Stimulated activated CD8-positive, alpha-beta memory T cell treated with anti-CD3 and anti-CD28 coated beads, Interleukin-4, amount 100 ng/mL, for 24 hours (primary cell): ENCODE measurements around the gene HPS1.

Source experiments
- DNase-seq: peaks from one replicate; pipeline ENCODE4 v3.0.0-alpha.2; 2020; ENCODE audit warnings: low read depth

HPS1 gene

GRCh38 chr10:98411768-98412167 is 35.0 kb downstream of the HPS1 start:
- DNase-seq = no peak

- no peak for DNase-seq
Observed at GRCh38 chr10:98411166-98411565, 35.6 kb downstream of the HPS1 start.

GRCh38 chr10:98410759-98411158 is 36.0 kb downstream of the HPS1 start:
- DNase-seq = no peak

- no peak for DNase-seq
Observed at GRCh38 chr10:98410135-98410743, 36.5 kb downstream of the HPS1 start.

- no peak for DNase-seq
Observed at GRCh38 chr10:98408799-98409198, 37.9 kb downstream of the HPS1 start.

- no peak for DNase-seq
Observed at GRCh38 chr10:98407744-98408241, 38.9 kb downstream of the HPS1 start.

- no peak for DNase-seq
Observed at GRCh38 chr10:98407017-98407743, 39.6 kb downstream of the HPS1 start.

GRCh38 chr10:98405422-98405821 is 41.3 kb downstream of the HPS1 start:
- no peak for DNase-seq

GRCh38 chr10:98404571-98405359 is 42.0 kb downstream of the HPS1 start:
- DNase-seq = no peak

GRCh38 chr10:98403812-98404504 is 42.8 kb downstream of the HPS1 start:
- no peak for DNase-seq

GRCh38 chr10:98402931-98403718 is 43.6 kb downstream of the HPS1 start:
- no peak for DNase-seq

GRCh38 chr10:98402478-98402877 is 44.3 kb downstream of the HPS1 start:
- no peak for DNase-seq

- no peak for DNase-seq
Observed at GRCh38 chr10:98400482-98400881, 46.3 kb downstream of the HPS1 start.

- DNase-seq = no peak
Observed at GRCh38 chr10:98399784-98400183, 47.0 kb downstream of the HPS1 start.

GRCh38 chr10:98397089-98397600 is 49.6 kb downstream of the HPS1 start:
- no peak for DNase-seq

- DNase-seq = no peak
Observed at GRCh38 chr10:98396096-98397063, 50.4 kb downstream of the HPS1 start.

GRCh38 chr10:98394851-98395440 is 51.8 kb downstream of the HPS1 start:
- DNase-seq = no peak

GRCh38 chr10:98391578-98391991 is 55.1 kb downstream of the HPS1 start:
- no peak for DNase-seq

GRCh38 chr10:98391065-98391464 is 55.7 kb downstream of the HPS1 start:
- no peak for DNase-seq

GRCh38 chr10:98390406-98390805 is 56.3 kb downstream of the HPS1 start:
- no peak for DNase-seq
